GM19240 (cell line): ENCODE results near the gene MLLT3.

Experiments
- DNase-seq: peaks from one replicate; pipeline ENCODE4 v3.0.0; 2011; ENCODE audit warnings: low spot score; ENCODE audit not compliant: insufficient read length

Gene MLLT3

DNA sequence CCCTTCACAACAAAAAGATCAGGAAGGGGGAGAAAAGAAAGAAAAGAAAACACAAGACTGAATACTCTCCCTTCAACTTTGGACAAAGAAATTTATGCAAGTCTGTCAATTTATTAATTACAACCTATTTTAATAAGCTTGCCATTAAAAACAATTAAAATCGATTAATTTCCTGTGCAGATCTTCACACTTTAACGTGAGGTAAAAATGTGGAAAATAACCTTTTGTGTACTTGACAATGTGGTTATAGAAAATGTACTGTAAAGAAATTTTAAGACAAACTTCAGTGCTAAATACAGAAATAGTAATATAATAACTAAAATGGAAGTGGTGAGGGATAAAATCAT, 2.7 kb upstream of the MLLT3 start:
- no peak for DNase-seq

GRCh38 chr9:20624201-20625002, 2.1 kb upstream of the MLLT3 start:
- no peak for DNase-seq

DNA sequence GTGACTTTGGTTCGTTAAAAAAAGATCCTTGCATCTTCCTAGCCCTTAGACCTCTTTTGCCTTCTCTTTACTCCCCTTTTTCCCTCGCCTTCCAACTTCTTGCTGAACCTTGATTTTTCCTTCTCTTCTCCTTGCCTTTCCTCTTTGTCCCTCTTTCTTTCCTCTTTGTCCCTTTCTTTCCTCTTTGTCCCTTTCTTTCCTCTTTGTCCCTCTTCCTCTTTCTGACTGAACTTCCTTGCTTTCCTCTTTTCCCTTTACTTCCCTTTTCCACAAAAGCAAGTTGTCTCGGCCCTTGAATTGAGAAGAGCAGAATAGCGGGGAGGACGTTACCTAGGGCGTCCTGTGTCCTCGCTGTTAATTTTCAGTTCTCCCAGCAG, 1.4 kb upstream of the MLLT3 start:
- no peak for DNase-seq

DNA sequence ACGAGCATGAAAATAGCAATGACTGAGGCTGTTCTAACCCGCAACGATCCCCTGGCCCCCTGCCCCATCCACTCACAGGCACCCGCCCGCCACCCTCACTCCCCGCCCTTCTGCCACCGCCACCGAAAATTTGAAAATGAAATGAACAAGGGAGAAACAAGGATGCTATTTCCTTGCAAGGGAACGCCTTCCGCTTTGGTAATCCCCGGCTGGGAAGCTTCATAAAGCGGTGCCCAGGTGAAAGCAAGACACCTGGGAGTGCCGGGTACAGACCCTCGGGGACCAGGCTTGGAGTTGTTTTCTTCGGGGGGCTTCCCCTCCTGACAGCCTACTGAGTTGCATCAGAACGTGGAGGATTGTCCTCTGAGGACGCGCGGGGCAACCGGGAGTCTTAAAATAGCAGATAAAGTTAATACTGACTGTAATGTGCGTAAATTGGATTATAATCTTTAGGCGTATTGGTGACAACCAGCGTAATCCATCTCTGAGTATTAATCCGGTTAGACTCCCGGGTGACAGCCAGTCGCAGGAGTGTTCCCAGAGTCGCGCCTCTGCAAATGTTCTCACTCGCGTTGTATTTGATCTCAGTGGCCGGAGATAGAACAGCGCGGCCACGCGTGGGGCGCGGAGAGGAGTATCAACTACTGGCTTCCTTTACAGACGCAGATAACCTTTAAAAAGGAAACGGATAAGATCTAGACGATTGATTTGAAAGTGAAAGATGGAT, 885 bp upstream of the MLLT3 start:
- no peak for DNase-seq

- DNase-seq: no peak
These were observed 599 bp downstream of the MLLT3 start for GRCh38 chr9:20621471-20622329.

GRCh38 chr9:20620650-20621470, 1.4 kb downstream of the MLLT3 start:
- DNase-seq: no peak

DNA sequence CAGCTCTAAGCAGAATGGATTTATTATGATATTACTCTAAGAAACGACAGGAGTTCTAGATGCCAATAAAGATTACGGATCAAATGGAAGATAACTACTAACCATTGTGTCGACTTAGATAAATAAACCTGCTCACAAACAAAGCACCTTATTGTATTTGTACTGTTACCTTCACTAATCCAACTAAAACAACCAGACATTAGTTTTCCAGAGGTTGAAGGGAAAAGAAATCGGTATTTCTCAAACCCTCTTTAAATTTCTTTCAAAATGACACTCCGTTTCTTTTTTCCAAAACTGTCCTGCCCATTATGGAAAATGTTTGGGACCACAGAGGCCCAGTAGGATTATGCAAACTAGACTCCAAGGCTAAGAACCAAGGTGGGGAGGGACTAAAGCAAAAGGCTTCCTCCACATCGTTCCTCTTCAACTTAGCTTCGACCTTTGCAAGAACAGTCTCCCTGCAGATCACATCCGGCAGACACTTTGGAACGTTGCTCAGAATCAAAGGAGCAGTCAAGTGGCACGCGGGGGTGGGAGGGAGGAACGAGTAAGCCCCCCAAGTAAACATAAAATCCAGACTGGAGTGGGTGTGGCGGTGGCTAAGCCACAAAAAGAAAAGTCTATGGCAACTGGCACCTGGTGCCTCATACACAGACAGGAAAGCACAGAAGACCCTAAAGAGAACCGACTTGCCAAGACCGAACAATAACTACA, 2.7 kb downstream of the MLLT3 start:
- DNase-seq: no peak

GRCh38 chr9:20618361-20618802, 3.9 kb downstream of the MLLT3 start:
- no peak for DNase-seq

DNA sequence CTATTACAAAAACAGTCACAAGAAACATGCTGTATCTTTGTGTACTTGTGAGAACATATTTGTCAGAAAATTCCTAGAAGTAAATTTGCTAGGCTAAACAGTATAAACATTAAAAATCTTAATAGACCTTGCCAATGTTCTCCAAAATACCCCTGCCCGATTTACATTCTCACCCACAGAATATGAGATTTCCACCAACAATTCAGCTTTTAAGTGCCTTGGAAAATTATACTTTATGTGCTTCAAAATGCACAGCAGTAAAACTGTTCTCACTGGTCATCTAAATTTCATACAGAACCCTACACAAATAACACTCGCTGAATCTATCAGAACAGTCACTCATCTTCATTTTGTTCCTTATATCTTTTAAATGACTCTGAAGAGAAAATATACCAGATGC, 5.5 kb downstream of the MLLT3 start:
- DNase-seq: no peak

DNA sequence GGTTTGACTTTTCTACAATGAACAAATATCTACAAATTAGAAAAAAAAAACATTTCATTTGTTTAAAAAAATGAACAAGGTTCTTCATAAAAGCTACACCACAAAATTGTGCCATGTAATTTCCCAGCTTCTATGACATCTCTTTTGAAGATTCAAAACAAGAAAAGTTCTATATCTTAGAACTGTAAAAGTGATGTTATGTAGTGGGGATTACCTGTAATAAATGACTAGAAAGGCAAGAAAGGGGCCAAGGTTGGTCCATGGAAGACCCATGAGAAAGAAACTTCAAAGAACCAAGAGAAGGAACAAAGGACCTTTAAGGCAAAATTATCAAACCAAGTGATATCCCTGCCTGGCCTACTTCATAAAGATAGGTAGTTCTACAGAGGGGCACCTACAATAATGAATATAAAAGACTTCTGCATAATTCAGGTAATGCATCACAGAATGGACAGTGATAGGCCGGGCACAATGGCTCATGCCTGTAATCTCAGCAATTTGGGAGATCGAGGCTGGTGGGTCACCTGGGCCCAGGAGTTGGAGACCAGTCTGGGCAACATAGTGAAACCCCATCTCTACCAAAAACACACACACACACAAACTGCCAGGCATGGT, 7.6 kb downstream of the MLLT3 start:
- no peak for DNase-seq

DNA sequence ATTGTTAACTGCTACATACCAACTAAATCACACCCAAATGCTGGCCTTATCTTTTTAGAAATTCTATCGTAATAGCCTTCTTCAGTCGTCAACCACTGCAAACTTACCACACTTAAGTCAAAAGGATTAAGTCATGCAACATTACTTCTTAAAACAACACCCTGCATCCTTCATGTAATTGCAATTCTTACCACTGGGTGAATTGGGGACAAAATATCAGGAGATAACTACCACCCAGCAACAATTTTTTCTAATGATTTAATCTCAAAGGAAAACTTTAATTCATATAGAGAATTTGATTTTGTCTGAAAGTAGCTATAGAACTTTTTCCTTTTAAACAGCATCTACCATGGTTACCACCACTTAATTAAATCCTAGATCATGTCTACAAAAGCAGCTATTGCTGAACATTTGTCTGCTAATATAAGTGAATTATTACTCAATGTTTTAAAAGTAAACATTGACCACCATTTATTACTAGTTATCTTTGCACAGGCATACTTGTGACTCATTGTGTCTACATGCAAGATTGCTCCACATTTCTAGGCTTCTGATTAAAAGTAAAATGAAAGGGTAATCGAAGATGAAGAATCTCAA, 10.5 kb downstream of the MLLT3 start:
- DNase-seq: no peak

- DNase-seq: no peak
These were observed 11.7 kb downstream of the MLLT3 start for GRCh38 chr9:20610591-20610990.

- DNase-seq: no peak
These were observed 13.7 kb downstream of the MLLT3 start for GRCh38 chr9:20608582-20608981.

- DNase-seq: no peak
These were observed 15.6 kb downstream of the MLLT3 start for GRCh38 chr9:20606652-20607051.

DNA sequence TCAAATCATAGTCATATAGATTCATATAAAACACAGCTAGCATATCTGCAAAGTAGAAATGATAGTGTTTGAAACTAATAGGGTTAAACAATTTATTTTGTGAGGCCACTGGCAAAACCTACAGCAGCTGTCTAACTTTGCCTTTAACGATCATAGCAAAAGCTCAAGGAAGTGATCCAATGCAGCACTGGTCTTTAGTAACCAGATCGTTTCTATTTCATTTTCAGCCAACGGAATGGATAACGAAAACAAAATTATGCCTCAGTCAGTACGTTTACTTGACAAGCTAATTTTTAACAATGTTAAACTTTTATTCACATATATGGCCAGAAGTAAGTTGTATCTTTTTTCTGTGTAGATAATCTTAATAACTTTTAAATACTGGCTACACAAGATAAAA, 17.7 kb downstream of the MLLT3 start:
- DNase-seq: no peak

DNA sequence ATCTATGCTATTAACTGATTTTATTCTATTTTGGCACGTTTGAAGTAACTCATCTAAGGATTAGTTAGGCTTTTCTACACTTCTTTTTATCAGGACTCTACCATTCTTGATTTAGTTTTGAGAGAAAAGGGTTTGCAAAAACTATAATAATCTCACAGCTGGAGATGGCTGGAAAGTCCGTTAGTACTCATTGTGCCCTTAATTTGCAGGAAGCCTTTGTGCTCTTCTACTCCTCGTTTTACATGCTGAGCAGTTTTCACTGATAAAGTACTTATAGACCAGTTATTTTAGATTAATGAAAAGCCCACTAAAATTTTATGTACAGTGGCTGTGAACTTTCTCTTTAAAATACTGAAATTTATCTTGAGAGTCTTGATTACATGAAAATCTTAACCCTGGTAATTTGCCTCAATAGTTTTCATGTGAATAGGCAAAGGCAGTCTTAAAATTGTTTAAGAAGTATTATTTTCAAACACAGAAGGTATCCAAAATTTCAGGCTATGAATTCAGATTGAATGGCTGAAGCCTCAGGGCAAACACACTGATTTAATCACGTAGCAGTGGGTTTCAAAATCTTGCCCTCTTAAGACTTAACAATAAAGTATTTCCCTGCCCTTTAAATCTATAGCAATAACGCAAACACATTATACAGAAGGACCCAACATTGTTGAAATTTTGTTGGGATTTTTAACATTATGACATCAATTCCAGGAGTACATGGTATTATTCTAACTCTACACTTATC, 18.6 kb downstream of the MLLT3 start:
- DNase-seq: no peak

GRCh38 chr9:20601292-20601691, 21.0 kb downstream of the MLLT3 start:
- DNase-seq: no peak

DNA sequence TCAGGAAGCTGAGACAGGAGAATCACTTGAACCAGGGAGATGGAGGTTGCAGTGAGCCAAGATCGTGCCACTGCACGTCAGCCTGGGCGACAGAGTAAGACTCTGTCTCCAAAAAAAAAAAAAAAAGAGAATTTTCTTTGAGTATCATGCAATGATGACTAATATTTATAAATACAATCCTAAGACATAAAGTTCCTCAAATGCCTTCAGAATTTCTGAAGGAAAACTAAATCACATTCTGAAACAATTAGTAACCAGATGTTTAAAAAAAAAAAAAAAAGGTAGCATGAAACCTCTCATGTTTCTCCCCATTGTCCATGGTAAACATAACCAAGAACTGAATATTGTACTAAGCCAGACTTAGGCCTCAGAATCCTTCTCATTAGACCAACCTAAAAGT, 23.1 kb downstream of the MLLT3 start:
- no peak for DNase-seq

- DNase-seq: no peak
These were observed 23.9 kb downstream of the MLLT3 start for GRCh38 chr9:20598367-20598766.
